ENCODE measurements around the gene NIP7. TPM values are rescaled to one million over a fixed set of nuclear protein-coding genes. Genes with fewer than 3 reads are reported as not detected.

The NIP7 gene
- total RNA-seq, 1 experiment from 2014 or later: 55.8 TPM

GRCh38 chr16:69310653-69311532 is 28.7 kb upstream of the NIP7 start, which contains the start of gene VPS4A:
Gene VPS4A, plus strand, starts transcription at chr16:69311350. Its CDS starts 162 bp downstream, at chr16:69311512.
- BruUV-seq (replicated peaks): no TSS peak
- Mint-ChIP-seq H3K36me3 (ENCODE audit: insufficient read depth, unreplicated experiment) (peaks cover 47% of the 10 kb centered on the region), H3K4me1 (ENCODE audit: low read depth, unreplicated experiment) (peaks cover 8% of the 10 kb centered on the region), H3K27me3 (ENCODE audit: unreplicated experiment) (no peaks in the 10 kb centered on the region), H3K27ac (ENCODE audit: unreplicated experiment) (peak within 1 kb of the TSS; percentile 75), H3K9me3 (ENCODE audit: low read depth, unreplicated experiment) (no peaks in the 10 kb centered on the region), H3K4me3 (ENCODE audit: low read depth, unreplicated experiment) (peak within 1 kb of the TSS; percentile 87)
- intact Hi-C loops (cut with micrococcal nuclease; ENCODE audit: unreplicated experiment): no loop called here
- CTCF ChIA-PET: interaction anchor here (0.5 kb wide), 1 partner anchor 229 kb away, joined by 6 read pairs; no protein-coding TSS in a partner anchor
- DNase-seq: peak; percentile 99
- TF ChIP-seq, protein P1, sequence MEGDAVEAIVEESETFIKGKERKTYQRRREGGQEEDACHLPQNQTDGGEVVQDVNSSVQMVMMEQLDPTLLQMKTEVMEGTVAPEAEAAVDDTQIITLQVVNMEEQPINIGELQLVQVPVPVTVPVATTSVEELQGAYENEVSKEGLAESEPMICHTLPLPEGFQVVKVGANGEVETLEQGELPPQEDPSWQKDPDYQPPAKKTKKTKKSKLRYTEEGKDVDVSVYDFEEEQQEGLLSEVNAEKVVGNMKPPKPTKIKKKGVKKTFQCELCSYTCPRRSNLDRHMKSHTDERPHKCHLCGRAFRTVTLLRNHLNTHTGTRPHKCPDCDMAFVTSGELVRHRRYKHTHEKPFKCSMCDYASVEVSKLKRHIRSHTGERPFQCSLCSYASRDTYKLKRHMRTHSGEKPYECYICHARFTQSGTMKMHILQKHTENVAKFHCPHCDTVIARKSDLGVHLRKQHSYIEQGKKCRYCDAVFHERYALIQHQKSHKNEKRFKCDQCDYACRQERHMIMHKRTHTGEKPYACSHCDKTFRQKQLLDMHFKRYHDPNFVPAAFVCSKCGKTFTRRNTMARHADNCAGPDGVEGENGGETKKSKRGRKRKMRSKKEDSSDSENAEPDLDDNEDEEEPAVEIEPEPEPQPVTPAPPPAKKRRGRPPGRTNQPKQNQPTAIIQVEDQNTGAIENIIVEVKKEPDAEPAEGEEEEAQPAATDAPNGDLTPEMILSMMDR (IDR thresholded peaks at IDR 0.05; ENCODE audit: unreplicated experiment): peak; percentile 91

- BruUV-seq (replicated peaks): TSS peak; percentile 63
- intact Hi-C loops (cut with micrococcal nuclease; ENCODE audit: unreplicated experiment): no loop called here
- Mint-ChIP-seq H3K4me1 (ENCODE audit: low read depth, unreplicated experiment) (peaks cover 8% of the 10 kb centered on the region), H3K4me3 (ENCODE audit: low read depth, unreplicated experiment) (peak overlapping the region; percentile 87), H3K36me3 (ENCODE audit: insufficient read depth, unreplicated experiment) (peaks cover 55% of the 10 kb centered on the region), H3K27me3 (ENCODE audit: unreplicated experiment) (no peaks in the 10 kb centered on the region), H3K27ac (ENCODE audit: unreplicated experiment) (peak overlapping the region; percentile 75), H3K9me3 (ENCODE audit: low read depth, unreplicated experiment) (no peaks in the 10 kb centered on the region)
- TF ChIP-seq, protein P1 (IDR thresholded peaks at IDR 0.05; ENCODE audit: unreplicated experiment): no peak
- DNase-seq: peak; percentile 58
- CTCF ChIA-PET: interaction anchor here (0.6 kb wide), 1 partner anchor 173 kb away, joined by 6 read pairs; no protein-coding TSS in a partner anchor
These were observed 27.8 kb upstream of the NIP7 start for GRCh38 chr16:69311533-69312387.

GRCh38 chr16:69313469-69313868 is 26.1 kb upstream of the NIP7 start:
- CTCF ChIA-PET: interaction anchor here (1.0 kb wide), 1 partner anchor 18 kb away, joined by 3 read pairs; no protein-coding TSS in a partner anchor
- TF ChIP-seq, protein P1 (IDR thresholded peaks at IDR 0.05; ENCODE audit: unreplicated experiment): no peak
- intact Hi-C loops (cut with micrococcal nuclease; ENCODE audit: unreplicated experiment): no loop called here
- H3K4me3 Mint-ChIP-seq (ENCODE audit: low read depth, unreplicated experiment): no peak overlapping the region
- peaks cover 8% of the 10 kb centered on the region for H3K4me1 Mint-ChIP-seq (ENCODE audit: low read depth, unreplicated experiment)
- peaks cover 72% of the 10 kb centered on the region for H3K36me3 Mint-ChIP-seq (ENCODE audit: insufficient read depth, unreplicated experiment)
- no peaks in the 10 kb centered on the region for H3K27me3 Mint-ChIP-seq (ENCODE audit: unreplicated experiment)
- no TSS peak for BruUV-seq (replicated peaks)
- H3K9me3 Mint-ChIP-seq (ENCODE audit: low read depth, unreplicated experiment): no peaks in the 10 kb centered on the region
- DNase-seq: no peak
- H3K27ac Mint-ChIP-seq (ENCODE audit: unreplicated experiment): peak overlapping the region; percentile 34

DNA sequence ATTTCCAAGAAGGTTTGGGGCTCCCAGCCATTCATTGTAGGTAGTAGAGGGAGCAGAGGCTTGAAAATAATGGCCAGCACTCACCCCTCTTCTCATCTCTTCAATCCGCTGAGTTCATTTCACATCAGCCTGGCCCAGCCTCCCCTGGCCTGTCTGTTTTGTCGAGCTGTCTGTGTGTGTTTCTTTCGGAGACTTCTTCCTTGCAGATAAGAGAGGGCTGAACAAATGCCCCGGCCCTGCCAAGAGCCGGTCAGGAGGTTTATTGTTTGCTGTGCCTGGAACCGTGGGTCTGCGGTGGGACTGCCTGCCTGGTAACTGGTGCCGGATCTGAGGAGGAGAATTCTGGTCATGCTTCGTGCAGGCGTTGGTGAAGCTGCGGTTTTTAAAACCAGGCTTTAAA is 25.0 kb upstream of the NIP7 start:
- intact Hi-C loops (cut with micrococcal nuclease; ENCODE audit: unreplicated experiment): no loop called here
- Mint-ChIP-seq H3K27me3 (ENCODE audit: unreplicated experiment) (no peaks in the 10 kb centered on the region), H3K4me1 (ENCODE audit: low read depth, unreplicated experiment) (peaks cover 8% of the 10 kb centered on the region), H3K27ac (ENCODE audit: unreplicated experiment) (no peak overlapping the region), H3K36me3 (ENCODE audit: insufficient read depth, unreplicated experiment) (peaks cover 82% of the 10 kb centered on the region), H3K9me3 (ENCODE audit: low read depth, unreplicated experiment) (no peaks in the 10 kb centered on the region), H3K4me3 (ENCODE audit: low read depth, unreplicated experiment) (no peak overlapping the region)
- BruUV-seq (replicated peaks): no TSS peak
- CTCF ChIA-PET: no interaction called here
- no peak for DNase-seq
- TF ChIP-seq, protein P1 (IDR thresholded peaks at IDR 0.05; ENCODE audit: unreplicated experiment): no peak

Measured in Calu3 (cell line).